IPS-18a (cell line): ENCODE measurements around the gene SLC48A1.
A peak's percentile ranks its signal among the peaks of the same experiment; 100 is the strongest.

Experiments
- H3K27ac ChIP-seq: one replicate; pipeline ENCODE4 v1.5.1; 2013; ENCODE audit warnings: low read length
- H3K27me3 ChIP-seq: one replicate; pipeline ENCODE4 v1.6.1; 2013; ENCODE audit warnings: mild to moderate bottlenecking, low read length; ENCODE audit not compliant: control insufficient read depth, insufficient read depth
- H3K36me3 ChIP-seq: one replicate; pipeline ENCODE4 v1.6.1; 2013; ENCODE audit warnings: low read depth, low read length; ENCODE audit not compliant: control insufficient read depth
- H3K4me1 ChIP-seq: one replicate; pipeline ENCODE4 v1.6.1; 2013; ENCODE audit warnings: low read depth, low read length; ENCODE audit not compliant: control insufficient read depth
- H3K4me3 ChIP-seq: one replicate; pipeline ENCODE4 v1.5.1; 2013; ENCODE audit warnings: low read length
- H3K9ac ChIP-seq: one replicate; pipeline ENCODE4 v1.6.1; 2013; ENCODE audit warnings: mild to moderate bottlenecking, low read length, moderate library complexity
- H3K9me3 ChIP-seq: one replicate; pipeline ENCODE4 v1.6.1; 2013; ENCODE audit warnings: low read depth, low read length; ENCODE audit not compliant: control insufficient read depth

SLC48A1 gene

DNA sequence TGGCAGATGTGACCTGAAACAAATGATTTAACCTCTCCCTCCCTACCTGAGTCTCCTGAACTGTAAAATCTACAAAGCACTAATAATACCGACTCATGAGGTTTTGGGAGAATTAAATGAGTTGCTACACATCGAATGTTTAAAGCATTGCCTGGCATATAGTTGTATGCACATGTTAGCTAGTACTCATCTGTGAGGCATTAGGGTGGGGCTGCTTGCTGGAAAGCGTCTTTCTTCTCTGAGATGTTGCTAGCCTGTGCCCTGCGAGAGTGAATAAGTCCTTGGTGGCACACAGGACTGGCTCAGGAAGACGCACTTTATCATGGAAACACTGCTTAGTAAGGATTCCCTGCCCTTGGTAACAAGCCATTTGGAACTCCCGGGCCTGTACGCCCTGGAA lies 20.5 kb upstream of the SLC48A1 start:
- Histone ChIP-seq H3K4me1 (peaks cover 6% of the 10 kb centered on the region), H3K9ac (no peak overlapping the region), H3K4me3 (no peak overlapping the region)

DNA sequence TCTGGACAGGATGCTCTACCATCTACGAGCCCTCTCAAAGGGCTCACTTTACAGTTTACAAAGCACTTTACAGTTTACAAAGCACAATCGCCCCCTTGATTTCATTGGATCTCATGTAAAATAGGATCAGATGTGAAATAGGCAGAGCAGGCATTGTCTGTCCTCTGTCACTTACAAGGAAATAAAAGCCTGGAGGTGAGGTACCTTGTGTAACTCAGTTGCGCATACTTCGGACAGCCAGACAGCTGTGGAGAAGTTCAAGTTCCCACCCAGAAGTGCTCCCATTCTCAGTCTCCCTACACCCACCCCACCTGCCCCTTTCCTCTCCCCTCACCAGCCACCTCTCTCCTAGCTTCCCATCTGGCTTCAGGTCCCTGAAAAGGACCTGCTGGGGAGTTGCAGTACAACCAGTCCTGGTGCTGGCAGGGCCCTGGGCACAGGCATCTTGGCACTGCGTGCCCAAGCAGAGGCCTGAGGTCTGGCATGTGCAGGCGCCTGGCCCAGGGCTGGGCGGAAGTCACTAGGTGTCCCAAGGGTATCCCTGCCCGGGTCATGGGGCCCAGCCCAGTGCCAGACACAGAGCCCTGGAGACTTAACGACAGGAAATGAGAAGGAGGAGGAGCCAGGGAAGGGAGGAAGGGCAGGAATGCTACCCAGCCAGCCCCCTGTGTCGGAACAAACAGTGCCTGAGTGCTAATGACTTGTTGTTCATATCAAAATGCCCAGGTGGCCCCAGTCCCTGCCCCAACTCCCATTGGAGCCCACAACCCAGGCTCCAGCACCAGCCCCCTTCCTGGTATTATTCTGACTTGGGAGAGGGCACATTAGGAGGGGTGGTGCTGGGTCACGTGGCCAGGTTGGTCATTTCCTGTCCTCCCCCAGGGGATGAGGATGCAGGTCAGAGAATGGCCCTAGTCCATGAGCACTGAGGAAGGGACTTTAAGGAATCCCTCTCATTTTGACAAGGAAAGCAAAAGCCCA lies 19.7 kb upstream of the SLC48A1 start:
- no peak overlapping the region for H3K4me3 ChIP-seq
- peaks cover 13% of the 10 kb centered on the region for H3K4me1 ChIP-seq
- H3K27me3 ChIP-seq: no peaks in the 10 kb centered on the region
- H3K27ac ChIP-seq: no peak overlapping the region
- no peaks in the 10 kb centered on the region for H3K36me3 ChIP-seq
- no peaks in the 10 kb centered on the region for H3K9me3 ChIP-seq
- no peak overlapping the region for H3K9ac ChIP-seq

More for the DNA sequence above, 20.5 kb upstream of the SLC48A1 start:
- Histone ChIP-seq H3K27ac (no peak overlapping the region), H3K9me3 (no peaks in the 10 kb centered on the region), H3K27me3 (no peaks in the 10 kb centered on the region), H3K36me3 (no peaks in the 10 kb centered on the region)

DNA sequence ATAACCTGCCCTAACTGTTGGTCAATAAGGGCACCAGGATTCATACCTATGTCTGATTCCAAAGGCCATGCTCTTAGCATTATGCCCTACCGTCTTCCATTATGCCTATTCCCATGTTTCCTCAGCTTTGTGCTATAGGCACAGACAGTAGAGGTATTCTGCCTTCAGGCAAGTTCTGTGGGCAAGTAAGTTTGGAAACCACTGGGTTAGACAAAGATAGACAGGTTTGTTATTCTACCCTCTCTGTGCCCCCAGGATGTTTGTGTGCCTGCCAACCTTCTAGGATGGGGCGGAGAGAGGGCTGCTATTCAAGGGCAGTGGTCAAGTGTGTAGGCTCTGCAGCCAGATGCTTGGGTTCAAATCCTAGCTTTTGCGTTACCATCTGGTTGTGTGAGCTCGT lies 18.9 kb upstream of the SLC48A1 start:
- H3K4me3 ChIP-seq: no peak overlapping the region
- H3K27ac ChIP-seq: no peak overlapping the region
- H3K27me3 ChIP-seq: no peaks in the 10 kb centered on the region
- H3K4me1 ChIP-seq: peaks cover 17% of the 10 kb centered on the region
- no peaks in the 10 kb centered on the region for H3K36me3 ChIP-seq
- H3K9ac ChIP-seq: no peak overlapping the region
- no peaks in the 10 kb centered on the region for H3K9me3 ChIP-seq

DNA sequence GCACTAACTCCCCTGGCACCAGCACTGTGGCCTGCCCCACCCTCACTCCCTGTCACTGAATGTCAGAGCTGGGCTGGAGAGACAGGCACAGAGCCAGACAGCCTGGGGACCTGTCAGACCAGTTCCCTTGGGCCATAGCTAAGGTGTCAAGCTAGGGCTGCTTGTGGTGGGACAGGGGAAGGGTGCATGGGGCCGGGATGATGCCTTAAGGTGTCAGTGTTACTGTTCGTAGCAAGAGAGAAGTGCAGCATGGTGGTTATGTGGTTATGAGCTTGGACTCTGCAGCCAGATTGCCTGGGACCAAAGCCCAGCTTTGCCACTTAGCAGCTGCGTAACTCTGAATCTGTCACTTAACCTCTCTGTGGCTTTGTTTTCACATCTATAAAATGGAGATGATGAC lies 18.2 kb upstream of the SLC48A1 start:
- Histone ChIP-seq H3K27ac (no peak overlapping the region), H3K4me3 (no peak overlapping the region), H3K27me3 (no peaks in the 10 kb centered on the region), H3K36me3 (no peaks in the 10 kb centered on the region), H3K4me1 (peaks cover 24% of the 10 kb centered on the region), H3K9me3 (no peaks in the 10 kb centered on the region), H3K9ac (no peak overlapping the region)

GRCh38 chr12:47755655-47756562 lies 17.1 kb upstream of the SLC48A1 start:
- Histone ChIP-seq H3K4me1 (peaks cover 24% of the 10 kb centered on the region), H3K9ac (no peak overlapping the region), H3K9me3 (no peaks in the 10 kb centered on the region), H3K4me3 (no peak overlapping the region), H3K27ac (no peak overlapping the region), H3K36me3 (no peaks in the 10 kb centered on the region), H3K27me3 (no peaks in the 10 kb centered on the region)

DNA sequence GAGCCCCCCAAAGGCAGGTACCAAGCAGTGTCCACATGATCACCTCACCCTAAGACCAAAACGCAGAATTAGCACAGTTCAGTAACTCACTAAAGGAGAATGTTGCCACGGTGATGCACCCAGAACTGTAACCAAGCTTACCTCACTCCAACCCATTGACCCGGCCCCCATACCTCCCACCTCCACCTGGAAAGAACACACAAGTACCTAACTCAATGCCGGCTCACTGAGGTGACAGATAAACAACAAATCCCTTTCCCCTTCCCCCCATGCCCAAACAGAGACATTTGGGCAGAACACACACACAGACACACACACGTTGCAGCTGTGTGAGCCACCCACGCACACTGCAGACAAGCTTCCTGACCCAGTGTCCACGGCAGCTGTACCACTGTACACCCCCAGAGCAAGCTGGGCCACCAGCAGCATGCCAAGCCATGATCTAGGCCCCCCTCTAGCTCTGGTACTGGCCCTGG lies 15.6 kb upstream of the SLC48A1 start:
- Histone ChIP-seq H3K36me3 (no peaks in the 10 kb centered on the region), H3K9me3 (no peaks in the 10 kb centered on the region), H3K27me3 (no peaks in the 10 kb centered on the region), H3K9ac (no peak overlapping the region), H3K27ac (no peak overlapping the region), H3K4me1 (peaks cover 24% of the 10 kb centered on the region), H3K4me3 (no peak overlapping the region)

DNA sequence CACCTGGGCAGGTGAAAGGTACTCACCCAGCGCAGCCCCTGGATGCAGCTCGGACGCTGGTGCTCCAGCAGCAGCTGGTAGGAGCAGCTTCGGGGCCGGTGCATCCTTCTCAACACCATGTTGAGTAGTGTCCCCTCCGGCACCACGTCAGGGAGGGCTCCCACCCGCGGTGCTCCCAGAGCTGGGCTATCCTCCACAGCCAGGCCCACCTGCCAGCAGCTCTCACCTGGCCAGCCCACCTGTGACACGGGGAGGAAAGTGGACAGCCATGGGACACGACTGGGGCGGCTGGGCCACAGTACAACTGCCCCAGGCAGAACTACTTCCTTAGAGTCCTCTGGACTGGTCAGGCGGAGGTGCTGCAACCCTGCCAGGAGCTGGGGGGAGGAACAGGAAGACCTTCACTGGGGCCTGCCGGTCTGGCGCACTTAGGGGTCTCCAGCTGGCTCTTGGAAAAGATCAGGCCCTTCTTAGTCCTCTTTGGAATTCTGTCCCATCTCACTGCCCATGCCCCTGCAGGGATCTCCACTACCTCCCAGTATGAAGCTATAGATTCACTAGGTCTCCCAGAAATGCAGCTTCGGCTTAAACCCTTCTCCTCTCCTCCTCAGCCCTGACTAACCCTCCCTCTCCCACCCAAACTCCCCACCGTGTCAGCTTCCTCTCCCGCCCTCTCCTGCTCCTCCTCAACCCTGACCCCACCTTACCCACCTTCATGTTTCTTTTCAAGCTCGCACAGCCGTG lies 15.0 kb upstream of the SLC48A1 start:
- peak overlapping the region; percentile 55 for H3K4me3 ChIP-seq
- peaks cover 24% of the 10 kb centered on the region for H3K4me1 ChIP-seq
- no peak overlapping the region for H3K9ac ChIP-seq
- no peaks in the 10 kb centered on the region for H3K9me3 ChIP-seq
- no peak overlapping the region for H3K27ac ChIP-seq
- H3K36me3 ChIP-seq: no peaks in the 10 kb centered on the region
- no peaks in the 10 kb centered on the region for H3K27me3 ChIP-seq

GRCh38 chr12:47758584-47758833 lies 14.5 kb upstream of the SLC48A1 start:
- Histone ChIP-seq H3K4me1 (peaks cover 24% of the 10 kb centered on the region), H3K27ac (no peak overlapping the region), H3K9ac (no peak overlapping the region)

GRCh38 chr12:47758834-47759690 lies 14.0 kb upstream of the SLC48A1 start, which contains the start of gene RAPGEF3:
TSS of gene RAPGEF3 (minus strand) at chr12:47758880. CDS start at chr12:47758556, 324 bp downstream.
- Histone ChIP-seq H3K27me3 (no peaks in the 10 kb centered on the region), H3K9ac (peak within 1 kb of the TSS; percentile 40), H3K9me3 (no peaks in the 10 kb centered on the region), H3K27ac (no peak within 1 kb of the TSS), H3K4me1 (peaks cover 19% of the 10 kb centered on the region), H3K4me3 (peak within 1 kb of the TSS; percentile 55), H3K36me3 (no peaks in the 10 kb centered on the region)

More at GRCh38 chr12:47758584-47758833, 14.5 kb upstream of the SLC48A1 start:
- Histone ChIP-seq H3K36me3 (no peaks in the 10 kb centered on the region), H3K9me3 (no peaks in the 10 kb centered on the region), H3K4me3 (peak overlapping the region; percentile 55), H3K27me3 (no peaks in the 10 kb centered on the region)

- Histone ChIP-seq H3K9me3 (no peaks in the 10 kb centered on the region), H3K27ac (no peak overlapping the region), H3K36me3 (no peaks in the 10 kb centered on the region), H3K4me3 (no peak overlapping the region), H3K27me3 (no peaks in the 10 kb centered on the region), H3K4me1 (peaks cover 15% of the 10 kb centered on the region), H3K9ac (no peak overlapping the region)
Measured at GRCh38 chr12:47762850-47763465, 10.1 kb upstream of the SLC48A1 start.
